ENCODE measurements around the gene MAP3K13.
"Not testable (repeated sequence)": the region's sequence is repeated elsewhere in the genome, so short reads cannot be mapped to it uniquely, and the experiment has no call there.

MAP3K13 gene

DNA sequence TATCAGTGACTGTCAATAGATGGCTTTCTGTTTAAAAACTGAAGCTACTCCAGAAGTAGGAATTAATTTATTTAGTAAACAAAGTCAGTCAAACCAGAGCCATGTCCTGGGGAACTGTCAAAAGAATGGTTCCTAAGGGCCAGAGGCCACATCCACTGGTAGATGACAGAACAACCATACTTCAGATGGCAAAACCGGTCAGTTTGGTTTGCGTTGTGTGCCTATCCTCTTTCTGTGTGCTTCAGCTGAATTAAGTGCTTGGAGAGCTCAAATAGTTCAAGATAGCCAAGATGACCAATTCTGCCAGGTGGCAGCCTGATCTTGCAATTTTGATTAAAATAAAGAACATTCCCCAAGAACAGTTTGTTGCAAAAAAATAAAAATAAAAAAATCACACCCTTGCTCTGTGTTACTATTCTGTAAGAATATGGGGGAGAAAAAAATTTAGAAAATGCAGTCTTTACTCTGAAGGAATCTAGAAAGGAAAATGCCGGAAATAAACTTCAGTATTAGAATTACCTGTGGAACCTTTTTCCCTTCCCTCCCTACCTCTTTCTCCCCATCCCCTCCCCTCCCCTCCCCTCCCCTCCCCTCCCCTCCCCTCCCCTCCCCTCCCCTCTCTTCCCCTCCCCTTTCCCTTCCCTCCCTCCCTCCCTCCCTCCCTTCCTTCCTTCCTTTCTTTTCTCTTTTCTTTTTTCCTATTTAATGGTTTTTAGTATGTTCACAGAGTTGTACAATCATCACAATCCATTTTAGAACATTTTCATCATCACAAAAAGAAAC, 2.5 kb downstream of the MAP3K13 start:
- peak overlapping the region; percentile 74 for H3K27ac ChIP-seq
- TF ChIP-seq, protein P1, sequence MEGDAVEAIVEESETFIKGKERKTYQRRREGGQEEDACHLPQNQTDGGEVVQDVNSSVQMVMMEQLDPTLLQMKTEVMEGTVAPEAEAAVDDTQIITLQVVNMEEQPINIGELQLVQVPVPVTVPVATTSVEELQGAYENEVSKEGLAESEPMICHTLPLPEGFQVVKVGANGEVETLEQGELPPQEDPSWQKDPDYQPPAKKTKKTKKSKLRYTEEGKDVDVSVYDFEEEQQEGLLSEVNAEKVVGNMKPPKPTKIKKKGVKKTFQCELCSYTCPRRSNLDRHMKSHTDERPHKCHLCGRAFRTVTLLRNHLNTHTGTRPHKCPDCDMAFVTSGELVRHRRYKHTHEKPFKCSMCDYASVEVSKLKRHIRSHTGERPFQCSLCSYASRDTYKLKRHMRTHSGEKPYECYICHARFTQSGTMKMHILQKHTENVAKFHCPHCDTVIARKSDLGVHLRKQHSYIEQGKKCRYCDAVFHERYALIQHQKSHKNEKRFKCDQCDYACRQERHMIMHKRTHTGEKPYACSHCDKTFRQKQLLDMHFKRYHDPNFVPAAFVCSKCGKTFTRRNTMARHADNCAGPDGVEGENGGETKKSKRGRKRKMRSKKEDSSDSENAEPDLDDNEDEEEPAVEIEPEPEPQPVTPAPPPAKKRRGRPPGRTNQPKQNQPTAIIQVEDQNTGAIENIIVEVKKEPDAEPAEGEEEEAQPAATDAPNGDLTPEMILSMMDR (conservative IDR thresholded peaks at IDR 0.05), result no peak

GRCh38 chr3:185366074-185366335, 3.1 kb downstream of the MAP3K13 start:
- TF ChIP-seq, protein P1 (conservative IDR thresholded peaks at IDR 0.05), result no peak
- H3K27ac ChIP-seq, result peak overlapping the region; percentile 74

GRCh38 chr3:185366913-185367312, 4.0 kb downstream of the MAP3K13 start:
- H3K27ac ChIP-seq, result no peak overlapping the region; the same call in 1 of the 2 replicates
- TF ChIP-seq, protein P1 (conservative IDR thresholded peaks at IDR 0.05), result no peak

- H3K27ac ChIP-seq, result not testable (repeated sequence)
Observed at GRCh38 chr3:185370349-185370748, 7.4 kb downstream of the MAP3K13 start.

GRCh38 chr3:185371306-185372074, 8.6 kb downstream of the MAP3K13 start:
- H3K27ac ChIP-seq, result no peak overlapping the region
- TF ChIP-seq, protein P1 (conservative IDR thresholded peaks at IDR 0.05), result no peak

DNA sequence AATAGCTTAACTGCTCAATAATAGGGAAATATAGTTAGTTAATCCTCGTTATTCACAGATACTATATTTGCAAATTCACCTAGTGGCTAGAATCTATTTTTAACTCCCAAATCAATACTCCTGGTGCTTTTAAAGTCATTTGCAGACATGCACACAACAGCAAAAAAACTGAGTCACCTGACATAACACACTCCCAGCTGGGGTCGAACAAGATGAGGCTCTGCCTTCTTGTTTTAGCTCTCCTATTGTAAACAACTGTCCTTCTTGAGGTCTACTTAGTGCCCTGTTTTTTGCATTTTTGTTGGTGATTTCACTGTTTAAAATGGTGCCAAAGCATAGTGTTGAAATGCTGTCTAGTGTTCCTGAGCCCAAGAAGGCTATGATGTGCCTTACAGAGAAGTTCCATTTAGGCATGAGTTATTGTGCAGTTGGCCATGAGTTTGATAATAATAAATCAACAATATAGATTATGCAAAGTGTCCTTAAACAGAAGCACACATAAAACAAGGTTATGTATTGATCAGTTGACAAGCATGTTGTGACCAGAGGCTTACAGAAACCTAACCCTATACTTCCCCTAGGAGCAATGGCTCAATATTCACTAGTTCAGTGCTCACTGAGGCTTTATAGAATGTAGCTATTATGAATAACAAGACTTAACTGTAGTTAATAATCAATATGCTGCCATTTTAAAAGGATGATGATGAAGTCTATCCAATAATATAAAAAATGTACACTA, 18.6 kb downstream of the MAP3K13 start:
- TF ChIP-seq, protein P1 (conservative IDR thresholded peaks at IDR 0.05), result no peak
- H3K27ac ChIP-seq, result no peak overlapping the region

GRCh38 chr3:185382154-185382553, 19.2 kb downstream of the MAP3K13 start:
- no peak overlapping the region for H3K27ac ChIP-seq
- TF ChIP-seq, protein P1 (conservative IDR thresholded peaks at IDR 0.05), result no peak

- H3K27ac ChIP-seq, result not testable (repeated sequence)
Observed at GRCh38 chr3:185386515-185386914, 23.6 kb downstream of the MAP3K13 start.
